ENCODE measurements around the gene KDM4B.

The KDM4B gene

GRCh38 chr19:5047251-5047935, 78.5 kb downstream of the KDM4B start:
- Histone ChIP-seq H3K27me3 (ENCODE audit: control insufficient read depth, insufficient read depth, low read length) (no peaks in the 10 kb centered on the region), H3K4me3 (ENCODE audit: low read depth, low read length) (no peak overlapping the region), H3K4me1 (ENCODE audit: control insufficient read depth, insufficient read depth, low read length) (peaks cover 12% of the 10 kb centered on the region; the same call in 1 of the 2 replicates), H3K9me3 (ENCODE audit: control insufficient read depth, insufficient read depth, low read depth, low read length) (no peaks in the 10 kb centered on the region), H3K36me3 (ENCODE audit: control insufficient read depth, insufficient read depth, low read length) (peaks cover 10% of the 10 kb centered on the region; the same call in 1 of the 2 replicates), H3K9ac (ENCODE audit: low read length) (no peak overlapping the region), H3K27ac (ENCODE audit: low read depth, low read length) (no peak overlapping the region)

DNA sequence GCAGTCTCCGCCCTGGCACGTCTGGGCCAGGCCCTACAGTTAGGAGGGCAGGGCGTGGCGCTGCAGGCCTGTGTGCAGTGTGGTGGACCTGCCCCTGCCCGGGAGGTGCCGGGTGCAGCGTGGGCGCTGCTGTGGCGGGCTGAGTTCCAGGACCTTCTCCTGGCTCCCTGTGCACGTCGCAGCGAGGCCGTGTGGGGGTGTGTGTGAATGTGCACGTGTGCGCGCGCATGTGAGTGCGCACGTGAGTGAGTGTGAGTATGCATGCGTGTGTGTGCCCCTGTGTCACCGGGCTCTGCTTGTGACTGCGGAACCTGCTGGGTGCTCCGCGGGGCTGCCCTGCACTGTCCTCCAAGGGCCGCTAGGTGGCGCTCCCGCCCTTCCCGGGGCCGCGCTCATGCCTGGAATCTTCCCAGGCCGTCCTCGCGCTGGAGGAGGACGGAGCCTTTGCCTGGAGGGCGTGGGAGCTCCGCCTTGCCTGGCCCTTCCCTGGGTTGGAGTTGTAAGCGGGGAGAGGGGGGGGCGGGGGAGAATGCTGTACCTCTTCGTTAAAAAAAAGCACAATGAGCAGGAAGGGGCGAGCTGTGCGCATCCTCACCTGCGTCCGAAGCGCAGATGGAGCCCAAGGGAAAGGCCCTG, 79.3 kb downstream of the KDM4B start:
- Histone ChIP-seq H3K9ac (ENCODE audit: low read length) (no peak overlapping the region), H3K27ac (ENCODE audit: low read depth, low read length) (no peak overlapping the region), H3K27me3 (ENCODE audit: control insufficient read depth, insufficient read depth, low read length) (no peaks in the 10 kb centered on the region), H3K4me3 (ENCODE audit: low read depth, low read length) (peak overlapping the region; percentile 22; the same call in 1 of the 2 replicates), H3K36me3 (ENCODE audit: control insufficient read depth, insufficient read depth, low read length) (peaks cover 6% of the 10 kb centered on the region; the same call in 1 of the 2 replicates), H3K4me1 (ENCODE audit: control insufficient read depth, insufficient read depth, low read length) (peaks cover 12% of the 10 kb centered on the region; the same call in 1 of the 2 replicates), H3K9me3 (ENCODE audit: control insufficient read depth, insufficient read depth, low read depth, low read length) (no peaks in the 10 kb centered on the region)

GRCh38 chr19:5048727-5049553, 80.0 kb downstream of the KDM4B start:
- Histone ChIP-seq H3K27me3 (ENCODE audit: control insufficient read depth, insufficient read depth, low read length) (no peaks in the 10 kb centered on the region), H3K36me3 (ENCODE audit: control insufficient read depth, insufficient read depth, low read length) (peaks cover 6% of the 10 kb centered on the region; the same call in 1 of the 2 replicates), H3K4me1 (ENCODE audit: control insufficient read depth, insufficient read depth, low read length) (peaks cover 12% of the 10 kb centered on the region; the same call in 1 of the 2 replicates), H3K9ac (ENCODE audit: low read length) (no peak overlapping the region), H3K27ac (ENCODE audit: low read depth, low read length) (no peak overlapping the region), H3K4me3 (ENCODE audit: low read depth, low read length) (peak overlapping the region; percentile 22; the same call in 1 of the 2 replicates), H3K9me3 (ENCODE audit: control insufficient read depth, insufficient read depth, low read depth, low read length) (no peaks in the 10 kb centered on the region)

GRCh38 chr19:5049561-5049960, 80.6 kb downstream of the KDM4B start:
- Histone ChIP-seq H3K27ac (ENCODE audit: low read depth, low read length) (no peak overlapping the region), H3K9ac (ENCODE audit: low read length) (no peak overlapping the region), H3K9me3 (ENCODE audit: control insufficient read depth, insufficient read depth, low read depth, low read length) (no peaks in the 10 kb centered on the region), H3K4me1 (ENCODE audit: control insufficient read depth, insufficient read depth, low read length) (peaks cover 12% of the 10 kb centered on the region; the same call in 1 of the 2 replicates), H3K4me3 (ENCODE audit: low read depth, low read length) (no peak overlapping the region), H3K27me3 (ENCODE audit: control insufficient read depth, insufficient read depth, low read length) (no peaks in the 10 kb centered on the region), H3K36me3 (ENCODE audit: control insufficient read depth, insufficient read depth, low read length) (peaks cover 11% of the 10 kb centered on the region)

- Histone ChIP-seq H3K9ac (ENCODE audit: low read length) (no peak overlapping the region), H3K36me3 (ENCODE audit: control insufficient read depth, insufficient read depth, low read length) (peaks cover 15% of the 10 kb centered on the region), H3K27me3 (ENCODE audit: control insufficient read depth, insufficient read depth, low read length) (no peaks in the 10 kb centered on the region), H3K4me1 (ENCODE audit: control insufficient read depth, insufficient read depth, low read length) (peaks cover 12% of the 10 kb centered on the region; the same call in 1 of the 2 replicates), H3K9me3 (ENCODE audit: control insufficient read depth, insufficient read depth, low read depth, low read length) (no peaks in the 10 kb centered on the region), H3K27ac (ENCODE audit: low read depth, low read length) (no peak overlapping the region), H3K4me3 (ENCODE audit: low read depth, low read length) (no peak overlapping the region)
Measured at GRCh38 chr19:5050067-5050656, 81.2 kb downstream of the KDM4B start.

GRCh38 chr19:5050905-5051304, 82.0 kb downstream of the KDM4B start:
- no peak overlapping the region for H3K4me3 ChIP-seq (ENCODE audit: low read depth, low read length)
- H3K9me3 ChIP-seq (ENCODE audit: control insufficient read depth, insufficient read depth, low read depth, low read length), result no peaks in the 10 kb centered on the region
- H3K9ac ChIP-seq (ENCODE audit: low read length), result no peak overlapping the region
- H3K27ac ChIP-seq (ENCODE audit: low read depth, low read length), result no peak overlapping the region
- peaks cover 12% of the 10 kb centered on the region; the same call in 1 of the 2 replicates for H3K4me1 ChIP-seq (ENCODE audit: control insufficient read depth, insufficient read depth, low read length)
- H3K36me3 ChIP-seq (ENCODE audit: control insufficient read depth, insufficient read depth, low read length), result peaks cover 15% of the 10 kb centered on the region
- no peaks in the 10 kb centered on the region for H3K27me3 ChIP-seq (ENCODE audit: control insufficient read depth, insufficient read depth, low read length)

- Histone ChIP-seq H3K9me3 (ENCODE audit: control insufficient read depth, insufficient read depth, low read depth, low read length) (no peaks in the 10 kb centered on the region), H3K9ac (ENCODE audit: low read length) (no peak overlapping the region), H3K4me1 (ENCODE audit: control insufficient read depth, insufficient read depth, low read length) (peaks cover 10% of the 10 kb centered on the region; the same call in 1 of the 2 replicates), H3K27me3 (ENCODE audit: control insufficient read depth, insufficient read depth, low read length) (no peaks in the 10 kb centered on the region), H3K36me3 (ENCODE audit: control insufficient read depth, insufficient read depth, low read length) (peaks cover 15% of the 10 kb centered on the region), H3K4me3 (ENCODE audit: low read depth, low read length) (no peak overlapping the region), H3K27ac (ENCODE audit: low read depth, low read length) (no peak overlapping the region)
Measured at GRCh38 chr19:5051619-5052018, 82.7 kb downstream of the KDM4B start.

GRCh38 chr19:5052515-5052914, 83.6 kb downstream of the KDM4B start:
- Histone ChIP-seq H3K9ac (ENCODE audit: low read length) (no peak overlapping the region), H3K4me1 (ENCODE audit: control insufficient read depth, insufficient read depth, low read length) (peaks cover 9% of the 10 kb centered on the region; the same call in 1 of the 2 replicates), H3K9me3 (ENCODE audit: control insufficient read depth, insufficient read depth, low read depth, low read length) (no peaks in the 10 kb centered on the region), H3K4me3 (ENCODE audit: low read depth, low read length) (no peak overlapping the region), H3K27ac (ENCODE audit: low read depth, low read length) (0 out of 2 replicates have a peak overlapping the region, but pooled peaks have one; percentile 37), H3K27me3 (ENCODE audit: control insufficient read depth, insufficient read depth, low read length) (no peaks in the 10 kb centered on the region), H3K36me3 (ENCODE audit: control insufficient read depth, insufficient read depth, low read length) (peaks cover 16% of the 10 kb centered on the region)

- H3K9me3 ChIP-seq (ENCODE audit: control insufficient read depth, insufficient read depth, low read depth, low read length), result no peaks in the 10 kb centered on the region
- H3K27ac ChIP-seq (ENCODE audit: low read depth, low read length), result peak overlapping the region; percentile 37; the same call in 1 of the 2 replicates
- peaks cover 10% of the 10 kb centered on the region; the same call in 1 of the 2 replicates for H3K4me1 ChIP-seq (ENCODE audit: control insufficient read depth, insufficient read depth, low read length)
- H3K9ac ChIP-seq (ENCODE audit: low read length), result no peak overlapping the region
- peaks cover 18% of the 10 kb centered on the region for H3K36me3 ChIP-seq (ENCODE audit: control insufficient read depth, insufficient read depth, low read length)
- H3K4me3 ChIP-seq (ENCODE audit: low read depth, low read length), result no peak overlapping the region
- H3K27me3 ChIP-seq (ENCODE audit: control insufficient read depth, insufficient read depth, low read length), result no peaks in the 10 kb centered on the region
Measured at GRCh38 chr19:5052945-5053485, 84.1 kb downstream of the KDM4B start.

DNA sequence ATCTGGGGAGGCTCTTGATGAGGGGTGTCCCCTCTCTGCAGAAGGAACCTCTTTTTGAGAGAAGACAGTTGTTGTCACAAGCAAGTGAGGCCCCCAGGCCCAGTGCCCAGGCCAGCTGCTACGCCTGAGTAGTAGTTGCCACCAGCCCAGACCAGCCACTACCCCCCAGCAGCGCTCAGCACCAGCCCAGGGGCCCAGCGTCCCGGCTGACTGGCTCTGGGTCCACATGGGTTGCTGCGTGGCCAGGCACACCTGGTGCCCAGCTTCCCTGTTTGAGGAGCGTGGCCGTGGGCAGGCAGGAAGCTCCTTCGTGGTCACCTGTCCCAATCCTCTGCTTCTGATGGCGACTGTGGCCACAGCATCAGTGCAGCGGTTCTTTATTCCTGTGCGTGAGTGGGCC, 84.7 kb downstream of the KDM4B start:
- Histone ChIP-seq H3K9ac (ENCODE audit: low read length) (no peak overlapping the region), H3K36me3 (ENCODE audit: control insufficient read depth, insufficient read depth, low read length) (peaks cover 18% of the 10 kb centered on the region), H3K4me3 (ENCODE audit: low read depth, low read length) (no peak overlapping the region), H3K27me3 (ENCODE audit: control insufficient read depth, insufficient read depth, low read length) (no peaks in the 10 kb centered on the region), H3K9me3 (ENCODE audit: control insufficient read depth, insufficient read depth, low read depth, low read length) (no peaks in the 10 kb centered on the region), H3K4me1 (ENCODE audit: control insufficient read depth, insufficient read depth, low read length) (peaks cover 11% of the 10 kb centered on the region; the same call in 1 of the 2 replicates), H3K27ac (ENCODE audit: low read depth, low read length) (no peak overlapping the region)
